Common myeloid progenitor, CD34-positive (primary cell): ENCODE data around the gene SIAH2.
A peak's percentile ranks its signal among the peaks of the same experiment; 100 is the strongest.

Experiments used
- CTCF ChIA-PET: fragments of 350-600 bp; sonication (Branson Sonifier 250); formaldehyde crosslinking; loops from one replicate; lab custom pipeline; 2021; ENCODE audit warnings: antibody characterized with exemption; lab: Charles Lee
- POLR2A ChIA-PET: fragments of 350-600 bp; sonication (Branson Sonifier 250); formaldehyde crosslinking; loops from one replicate; lab custom pipeline; 2021; ENCODE audit warnings: antibody characterized with exemption; lab: Charles Lee
- DNase-seq, 3 donors: peaks; one replicate each; pipeline versions ENCODE4 v3.0.0 to v3.0.0-alpha.2; 2013
- H3K27ac ChIP-seq, 2 experiments: 1 replicate in 1 of 2; 2 replicates in 1 of 2; pipeline ENCODE4 v1.7.0; 2013; ENCODE audit warnings: inconsistent platforms in 2 of 2, low read length in 2 of 2, mild to moderate bottlenecking in 2 of 2, low read depth in 1 of 2, moderate library complexity in 1 of 2; ENCODE audit not compliant: severe bottlenecking in 2 of 2, insufficient read depth in 1 of 2, poor library complexity in 1 of 2
- H3K27me3 ChIP-seq, 5 experiments: replicated peaks in 2 of 5; 1 replicate in 3 of 5; 2 replicates in 2 of 5; pipeline versions ENCODE4 v1.6.1 to v1.7.0; 2013; ENCODE audit warnings: low read length in 4 of 5, mild to moderate bottlenecking in 2 of 5, moderate library complexity in 2 of 5, inconsistent platforms in 1 of 5; ENCODE audit not compliant: insufficient read depth in 5 of 5, control insufficient read depth in 4 of 5
- H3K36me3 ChIP-seq, 4 experiments: 1 replicate in 2 of 4; 2 replicates in 2 of 4; pipeline versions ENCODE4 v1.6.1 to v1.7.0; 2013; ENCODE audit warnings: low read length in 3 of 4, control low read depth in 1 of 4, mild to moderate bottlenecking in 1 of 4; ENCODE audit not compliant: control insufficient read depth in 4 of 4, insufficient read depth in 4 of 4
- H3K4me1 ChIP-seq, 4 experiments: 1 replicate in 3 of 4; 2 replicates in 1 of 4; pipeline versions ENCODE4 v1.6.1 to v1.7.1; 2013; ENCODE audit warnings: low read length in 3 of 4, mild to moderate bottlenecking in 3 of 4, control low read depth in 1 of 4, inconsistent platforms in 1 of 4, moderate library complexity in 1 of 4; ENCODE audit not compliant: control insufficient read depth in 4 of 4, insufficient read depth in 4 of 4; ENCODE audit errors: control extremely low read depth in 1 of 4
- H3K4me3 ChIP-seq, 7 experiments: 1 replicate in 4 of 7; 2 replicates in 3 of 7; pipeline versions ENCODE4 v1.5.1 to v1.7.0; 2013; ENCODE audit warnings: mild to moderate bottlenecking in 7 of 7, low read length in 6 of 7, moderate library complexity in 6 of 7, inconsistent platforms in 2 of 7, low read depth in 2 of 7, control low read depth in 1 of 7; ENCODE audit not compliant: insufficient read depth in 4 of 7, control insufficient read depth in 1 of 7; ENCODE audit errors: extremely low read depth in 1 of 7
- H3K9me3 ChIP-seq, 5 experiments: 1 replicate in 4 of 5; 2 replicates in 1 of 5; pipeline versions ENCODE4 v1.6.1 to v1.7.1; 2013; ENCODE audit warnings: low read length in 4 of 5, mild to moderate bottlenecking in 2 of 5, inconsistent platforms in 1 of 5, low read depth in 1 of 5, moderate library complexity in 1 of 5; ENCODE audit not compliant: control insufficient read depth in 4 of 5, insufficient read depth in 2 of 5; ENCODE audit errors: control extremely low read depth in 1 of 5
- WGBS: methylation state at CpG from one replicate; pipeline ENCODE4 v1.1.5; 2013; ENCODE audit not compliant: insufficient coverage; 5-methylcytosine and 5-hydroxymethylcytosine counted together

The SIAH2 gene

DNA sequence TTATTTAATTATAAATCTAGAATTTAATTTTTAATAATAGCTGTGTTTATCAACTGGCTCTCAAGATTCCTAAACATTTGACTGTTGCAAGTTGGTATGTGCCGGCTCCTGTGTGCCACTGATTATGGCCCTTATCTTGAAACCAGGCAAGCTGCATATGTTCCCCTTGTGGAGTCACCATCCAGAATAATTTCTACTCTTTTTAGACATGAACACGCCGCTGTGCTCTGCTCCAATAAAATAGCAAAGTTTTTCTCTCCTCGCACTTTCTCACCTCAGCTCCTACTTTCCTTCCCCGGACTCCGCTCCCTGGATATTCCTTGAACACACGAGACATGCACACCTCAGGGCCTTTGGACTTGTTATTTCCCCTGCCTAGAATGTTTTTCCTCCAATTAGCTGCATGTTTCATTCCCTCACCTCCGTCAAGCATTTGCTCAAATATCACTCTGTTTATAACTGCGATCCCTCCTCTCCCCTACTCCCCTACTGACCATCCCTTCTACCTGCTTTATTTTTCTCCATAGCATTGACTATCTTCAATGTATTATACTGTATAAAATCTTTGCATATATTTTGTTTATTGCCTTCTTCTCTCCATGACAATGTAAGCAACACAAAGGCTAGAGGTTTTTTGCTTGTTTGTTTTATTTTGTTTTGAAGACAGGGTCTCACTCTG lies 33.1 kb downstream of the SIAH2 start:
- ChIA-PET CTCF (interaction anchor here (1.4 to 1.9 kb wide), 4 partner anchors 9 to 157 kb away, joined by 3 to 9 read pairs (median 6); no protein-coding TSS in a partner anchor), POLR2A (interaction anchor here (1.0 to 1.4 kb wide), 3 partner anchors 8 to 33 kb away, joined by 4 read pairs; partner anchors contain the start of gene SIAH2)
- peak; percentile 63 to 87 (median 76) for DNase-seq
- Histone ChIP-seq H3K27me3 (no peaks in the 10 kb centered on the region), H3K27ac (peak overlapping the region in 1 of 2 experiments; percentile 46), H3K4me3 (no peak overlapping the region), H3K9me3 (no peaks in the 10 kb centered on the region), H3K4me1 (peaks cover 0 to 7% (median 0%) of the 10 kb centered on the region in 4 experiments), H3K36me3 (no peaks in the 10 kb centered on the region)
- 92% methylated on average over 8 of the region's 9 CpGs for WGBS

DNA sequence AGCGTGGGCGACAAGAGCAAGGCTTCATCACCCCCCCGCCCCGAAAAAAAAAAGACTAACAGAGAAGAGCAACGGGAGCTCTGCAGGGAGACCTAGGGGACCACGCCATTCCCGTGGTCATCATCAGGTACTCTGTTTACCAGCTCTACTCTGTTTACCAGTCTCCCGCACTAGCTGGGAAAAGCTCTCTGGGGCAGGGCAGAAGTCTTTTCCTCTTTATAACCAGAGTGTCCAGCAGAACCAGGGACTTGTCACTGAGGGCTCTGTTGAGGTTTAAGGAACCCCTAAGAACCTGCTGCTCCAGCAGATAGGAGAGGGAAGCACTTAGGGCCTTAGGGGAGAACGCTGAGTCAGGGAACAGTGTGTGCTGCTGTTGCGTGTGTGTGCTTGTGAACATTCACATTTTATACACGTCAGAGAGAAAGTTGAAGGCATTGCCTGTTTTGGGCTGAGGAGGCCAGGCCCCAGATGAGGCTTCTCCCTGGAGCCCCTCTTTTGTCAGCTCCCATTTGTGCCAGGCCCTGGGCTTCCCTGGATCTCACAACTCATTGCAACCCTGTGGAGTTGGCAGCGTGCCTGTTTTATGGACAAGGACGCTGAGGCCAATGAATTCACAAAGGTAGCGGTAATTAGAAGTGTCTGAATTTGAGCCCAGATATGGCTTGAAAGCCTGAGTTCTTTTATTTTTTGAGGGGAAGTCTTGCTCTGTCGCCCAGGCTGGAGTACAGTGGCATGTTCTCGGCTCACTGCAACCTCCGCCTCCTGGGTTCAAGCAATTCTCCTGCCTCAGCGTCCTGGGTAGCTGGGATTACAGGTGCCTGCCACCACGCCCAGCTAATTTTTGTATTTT lies 35.1 kb downstream of the SIAH2 start:
- POLR2A ChIA-PET: no interaction called here
- CTCF ChIA-PET: interaction anchor here (0.8 to 1.8 kb wide), 4 partner anchors 15 to 53 kb away, joined by 3 to 5 read pairs (median 3); partner anchors contain the start of gene SIAH2
- H3K4me1 ChIP-seq: peaks cover 0 to 7% (median 0%) of the 10 kb centered on the region in 4 experiments
- no peaks in the 10 kb centered on the region for H3K27me3 ChIP-seq
- H3K9me3 ChIP-seq: no peaks in the 10 kb centered on the region
- peak; percentile 41 to 85 (median 73) for DNase-seq
- no peak overlapping the region for H3K4me3 ChIP-seq
- peak overlapping the region in 1 of 2 experiments; percentile 47 for H3K27ac ChIP-seq
- 80% methylated on average over 12 of the region's 19 CpGs for WGBS
- no peaks in the 10 kb centered on the region for H3K36me3 ChIP-seq

DNA sequence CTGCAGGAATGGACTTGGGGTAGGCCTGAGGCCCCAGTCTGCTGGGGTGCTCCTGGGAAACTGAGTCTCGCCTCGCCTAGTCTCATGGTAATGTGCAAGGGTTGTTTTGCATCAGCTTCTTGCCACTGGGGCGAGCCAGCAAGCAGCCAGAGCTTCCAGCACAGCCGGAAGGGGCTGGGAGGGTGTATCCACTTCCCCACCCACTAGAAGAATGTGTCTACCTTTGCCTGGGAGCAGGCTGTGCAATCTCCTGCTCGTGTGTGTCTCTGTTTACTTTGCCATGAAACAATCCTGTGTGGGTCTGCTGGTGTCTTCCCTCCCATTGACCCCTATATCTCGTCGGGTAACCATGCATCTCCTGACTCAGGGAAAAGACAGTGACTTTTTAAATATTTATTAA lies 37.4 kb downstream of the SIAH2 start:
- ChIA-PET POLR2A (no interaction called here), CTCF (interaction anchor here (1.1 kb wide), 1 partner anchor 62 kb away, joined by 3 read pairs; no protein-coding TSS in a partner anchor)

DNA sequence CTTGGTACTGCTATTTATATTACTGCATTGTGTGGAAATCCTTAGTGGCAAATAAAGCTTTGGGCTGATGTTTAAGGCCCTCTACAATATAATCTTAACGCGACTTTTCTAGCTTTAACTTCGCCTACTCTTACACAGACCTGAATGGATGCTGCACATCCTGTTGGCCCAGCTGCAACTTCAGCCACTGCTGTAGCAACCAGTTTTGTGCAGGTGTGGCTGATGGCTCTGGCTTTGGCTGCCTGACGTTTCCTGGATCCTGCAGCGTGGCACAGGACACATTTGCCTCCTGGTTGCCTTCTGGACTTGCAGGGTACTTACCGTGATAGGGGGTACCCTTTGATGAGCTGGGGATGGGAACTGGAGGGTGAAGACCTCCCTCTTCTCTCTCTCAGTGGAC lies 39.0 kb downstream of the SIAH2 start:
- ChIA-PET CTCF (interaction anchor here (0.9 to 1.2 kb wide), 4 partner anchors 9 to 139 kb away, joined by 3 to 4 read pairs (median 3); no protein-coding TSS in a partner anchor), POLR2A (no interaction called here)
- 92% methylated on average over 2 of the region's 6 CpGs for WGBS
- H3K4me3 ChIP-seq: no peak overlapping the region
- no peaks in the 10 kb centered on the region for H3K27me3 ChIP-seq
- no peak overlapping the region for H3K27ac ChIP-seq
- peaks cover 0 to 7% (median 4%) of the 10 kb centered on the region in 4 experiments for H3K4me1 ChIP-seq
- no peaks in the 10 kb centered on the region for H3K9me3 ChIP-seq
- H3K36me3 ChIP-seq: no peaks in the 10 kb centered on the region
- no peak for DNase-seq

More for the DNA sequence above, 37.4 kb downstream of the SIAH2 start:
- no peaks in the 10 kb centered on the region for H3K27me3 ChIP-seq
- no peaks in the 10 kb centered on the region for H3K36me3 ChIP-seq
- no peak for DNase-seq
- 89% methylated on average over 3 of the region's 7 CpGs for WGBS
- H3K9me3 ChIP-seq: no peaks in the 10 kb centered on the region
- H3K4me3 ChIP-seq: no peak overlapping the region
- H3K4me1 ChIP-seq: peaks cover 0 to 7% (median 4%) of the 10 kb centered on the region in 4 experiments
- H3K27ac ChIP-seq: no peak overlapping the region

DNA sequence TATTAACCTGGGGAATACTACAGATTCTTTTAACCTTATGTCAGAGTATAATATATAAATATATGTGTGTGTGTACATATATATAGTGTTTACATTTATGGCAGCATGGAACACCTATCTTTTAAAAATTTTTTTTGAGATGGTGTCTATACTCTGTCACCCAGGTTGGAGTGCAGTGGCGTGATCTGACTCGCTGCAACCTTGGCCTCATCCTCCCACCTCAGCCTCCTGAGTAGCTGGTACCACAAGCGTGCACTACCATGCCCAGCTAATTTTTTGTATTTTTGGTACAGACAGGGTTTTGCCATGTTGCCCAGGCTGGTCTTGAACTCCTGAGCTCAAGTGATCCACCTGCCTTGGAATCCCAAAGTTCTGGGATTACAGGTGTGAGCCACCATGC lies 40.7 kb downstream of the SIAH2 start:
- ChIA-PET CTCF (interaction anchor here (0.6 to 2.7 kb wide), 10 partner anchors 14 to 193 kb away, joined by 3 to 15 read pairs (median 8); no protein-coding TSS in a partner anchor), POLR2A (interaction anchor here (1.2 kb wide), 1 partner anchor 41 kb away, joined by 3 read pairs; the partner anchor contains the start of gene SIAH2)
- Histone ChIP-seq H3K27me3 (no peaks in the 10 kb centered on the region), H3K36me3 (no peaks in the 10 kb centered on the region), H3K9me3 (no peaks in the 10 kb centered on the region), H3K27ac (no peak overlapping the region), H3K4me1 (peaks cover 0 to 7% (median 4%) of the 10 kb centered on the region in 4 experiments), H3K4me3 (no peak overlapping the region)
- 100% methylated on average over 2 of the region's 3 CpGs for WGBS
- DNase-seq: no peak

DNA sequence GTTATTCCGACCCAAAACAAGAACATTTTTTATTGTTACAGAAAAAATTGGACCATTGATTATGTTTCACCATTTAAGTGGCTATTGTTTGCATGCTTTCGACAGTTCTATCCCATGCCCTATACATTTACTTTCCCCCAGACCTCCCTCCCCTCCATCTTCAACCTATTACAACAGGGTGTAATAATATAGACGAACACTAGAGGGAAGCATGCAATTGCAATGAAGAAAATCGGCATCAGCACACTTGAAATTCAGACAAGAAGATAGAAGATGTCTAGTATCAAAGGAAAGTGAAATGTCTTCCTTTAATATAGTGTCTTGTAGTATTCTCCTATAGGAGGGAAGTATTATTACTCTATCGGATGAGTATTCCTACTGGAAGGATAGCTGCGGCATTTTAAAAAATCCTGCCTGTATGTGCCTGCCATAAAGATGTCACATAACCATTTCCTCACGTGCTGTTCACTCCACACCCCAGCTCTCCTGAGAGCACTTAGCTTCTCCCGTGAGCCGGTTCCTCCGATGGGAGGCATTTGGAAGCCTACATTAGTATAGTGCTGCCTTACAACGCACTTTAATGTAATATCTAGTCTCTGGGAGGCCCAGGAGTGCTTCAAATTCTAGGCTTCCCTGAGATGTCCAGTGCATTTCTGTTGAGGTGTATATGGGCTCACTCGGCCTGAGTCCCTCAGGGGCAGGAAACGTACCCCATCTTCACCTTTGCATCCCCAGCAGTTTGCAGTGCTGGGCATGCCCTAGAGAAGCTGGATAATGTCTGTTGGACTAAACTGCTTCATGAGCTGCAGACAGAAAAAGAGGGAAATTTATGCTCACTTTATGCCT lies 41.5 kb downstream of the SIAH2 start:
- ChIA-PET CTCF (interaction anchor here (0.6 to 2.7 kb wide), 20 partner anchors 9 to 282 kb away, joined by 3 to 15 read pairs (median 4); no protein-coding TSS in a partner anchor), POLR2A (interaction anchor here (1.2 kb wide), 1 partner anchor 42 kb away, joined by 3 read pairs; the partner anchor contains the start of gene SIAH2)
- WGBS: 24% methylated on average over 8 of the region's 13 CpGs
- Histone ChIP-seq H3K9me3 (no peaks in the 10 kb centered on the region), H3K36me3 (no peaks in the 10 kb centered on the region), H3K4me1 (peaks cover 0 to 5% (median 2%) of the 10 kb centered on the region in 4 experiments), H3K4me3 (peak overlapping the region in 1 of 7 experiments; percentile 34), H3K27me3 (no peaks in the 10 kb centered on the region), H3K27ac (no peak overlapping the region)
- DNase-seq: peak; percentile 69 to 81 (median 80)
